HG02885 (cell line): ENCODE data around the gene DYNC2I2.
"Not testable (repeated sequence)": the region's sequence is repeated elsewhere in the genome, so short reads cannot be mapped to it uniquely, and the experiment has no call there.

Experiments used
- ATAC-seq: cut with Tn5 transposase; IDR thresholded peaks from one replicate; pipeline ENCODE4 v1.9.1; 2021; ENCODE audit warnings: mild to moderate bottlenecking; ENCODE audit not compliant: unreplicated experiment, poor library complexity

Gene DYNC2I2

DNA sequence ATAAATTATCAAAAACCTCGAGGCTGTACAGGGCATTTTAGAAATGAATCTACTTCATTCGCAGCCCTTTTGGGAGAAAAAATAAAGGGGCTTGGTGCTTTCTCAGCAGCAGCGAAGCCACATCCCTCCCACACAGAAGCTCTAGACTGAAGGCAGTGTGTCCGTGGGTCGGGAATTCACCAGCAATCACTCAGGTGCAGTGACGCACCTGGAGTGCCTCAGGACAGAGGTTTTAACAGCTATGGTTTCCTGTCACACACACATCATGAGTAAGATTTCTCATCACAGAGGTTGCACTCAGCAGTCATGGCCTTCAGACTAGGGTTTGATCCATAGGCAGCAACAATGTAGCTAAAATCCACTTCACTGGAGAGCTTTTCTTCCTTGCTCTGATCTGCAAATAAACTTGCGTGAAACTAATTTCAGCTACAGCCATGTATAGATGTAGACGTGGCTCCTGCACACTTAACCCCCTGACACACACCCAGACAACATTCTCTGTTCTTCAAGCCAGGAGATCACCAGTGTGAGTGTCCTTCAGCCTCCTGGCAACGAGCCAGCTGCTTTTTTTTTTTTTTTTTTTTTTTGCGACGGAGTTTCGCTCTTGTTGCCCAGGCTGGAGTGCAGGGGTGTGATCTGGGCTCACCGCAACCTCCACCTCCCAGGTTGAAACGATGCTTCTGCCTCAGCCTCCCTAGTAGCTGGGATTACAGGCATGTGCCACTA is 34.8 kb downstream of the DYNC2I2 start:
- no peak for ATAC-seq

DNA sequence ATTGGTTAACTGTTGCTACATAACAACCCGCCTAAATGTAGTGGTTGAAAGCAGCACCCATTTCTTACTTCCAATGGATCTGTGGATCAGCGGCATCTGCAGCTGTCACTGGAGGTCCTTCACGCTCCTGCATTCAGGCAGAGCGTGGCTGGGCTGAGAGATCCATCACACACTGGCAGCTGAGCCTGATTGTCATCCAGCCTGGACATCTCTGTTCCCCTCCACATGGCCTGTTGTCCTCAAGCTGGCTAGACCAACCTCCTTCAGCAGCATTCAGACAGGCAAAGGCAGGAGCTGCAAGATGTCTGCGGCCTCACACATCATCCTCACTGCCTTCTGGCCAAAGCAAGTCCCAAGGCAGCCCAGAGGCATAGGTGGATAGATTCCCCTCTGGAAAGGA is 36.9 kb downstream of the DYNC2I2 start:
- ATAC-seq: no peak

GRCh38 chr9:128619127-128619526 is 37.5 kb downstream of the DYNC2I2 start:
- ATAC-seq: no peak

DNA sequence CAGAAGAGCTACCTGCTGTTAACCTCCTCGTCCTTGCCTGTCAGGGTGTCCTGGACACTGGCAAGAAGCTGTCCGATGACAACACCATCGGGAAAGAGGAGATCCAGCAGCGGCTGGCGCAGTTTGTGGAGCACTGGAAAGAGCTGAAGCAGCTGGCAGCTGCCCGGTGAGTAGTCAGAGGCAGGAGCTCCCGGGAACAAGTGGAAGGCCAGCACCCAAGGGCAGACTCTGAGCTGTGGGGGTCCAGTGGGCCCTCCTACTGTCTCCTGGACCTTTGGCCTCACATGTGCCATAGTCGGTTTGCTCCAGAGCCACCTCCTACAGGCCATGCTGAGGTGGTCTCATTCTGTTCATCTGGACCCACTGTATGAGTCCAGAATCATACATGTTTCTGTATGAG is 38.7 kb downstream of the DYNC2I2 start:
- ATAC-seq: no peak

DNA sequence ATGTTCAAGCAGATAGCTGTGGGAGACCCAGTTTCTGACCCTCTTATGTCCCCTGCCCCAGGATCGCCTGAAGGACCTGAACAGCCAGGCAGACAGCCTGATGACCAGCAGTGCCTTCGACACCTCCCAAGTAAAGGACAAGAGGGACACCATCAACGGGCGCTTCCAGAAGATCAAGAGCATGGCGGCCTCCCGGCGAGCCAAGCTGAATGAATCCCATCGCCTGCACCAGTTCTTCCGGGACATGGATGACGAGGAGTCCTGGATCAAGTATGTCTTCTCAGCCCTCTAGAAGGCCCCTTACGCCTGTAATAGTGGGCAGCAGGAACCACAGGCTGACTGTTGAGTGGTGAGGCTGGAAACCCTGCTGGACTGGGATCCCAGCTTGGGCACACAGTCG is 41.1 kb downstream of the DYNC2I2 start:
- no peak for ATAC-seq

- ATAC-seq: no peak
Observed at GRCh38 chr9:128614728-128615127, 41.9 kb downstream of the DYNC2I2 start.

- ATAC-seq: no peak
Observed at GRCh38 chr9:128611600-128612394, 44.9 kb downstream of the DYNC2I2 start.

DNA sequence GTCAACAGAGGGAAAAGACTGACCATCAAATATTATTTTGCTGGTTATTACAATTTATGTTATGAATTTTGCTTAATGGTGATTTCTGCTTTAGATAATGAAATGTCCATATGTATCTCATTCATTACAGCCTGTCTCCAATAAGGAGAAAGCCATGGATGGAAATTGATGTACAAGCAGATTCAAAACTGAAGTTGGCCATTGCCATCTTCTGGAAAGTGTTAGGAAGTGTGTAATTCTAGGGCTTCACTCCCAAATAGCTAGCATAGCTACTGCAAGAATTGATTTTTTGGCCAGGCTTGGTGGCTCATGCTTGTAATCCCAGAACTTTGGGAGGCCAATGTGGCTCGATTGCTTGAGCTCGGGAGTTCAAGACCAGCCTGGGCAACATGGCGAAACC is 45.8 kb downstream of the DYNC2I2 start:
- ATAC-seq: no peak

DNA sequence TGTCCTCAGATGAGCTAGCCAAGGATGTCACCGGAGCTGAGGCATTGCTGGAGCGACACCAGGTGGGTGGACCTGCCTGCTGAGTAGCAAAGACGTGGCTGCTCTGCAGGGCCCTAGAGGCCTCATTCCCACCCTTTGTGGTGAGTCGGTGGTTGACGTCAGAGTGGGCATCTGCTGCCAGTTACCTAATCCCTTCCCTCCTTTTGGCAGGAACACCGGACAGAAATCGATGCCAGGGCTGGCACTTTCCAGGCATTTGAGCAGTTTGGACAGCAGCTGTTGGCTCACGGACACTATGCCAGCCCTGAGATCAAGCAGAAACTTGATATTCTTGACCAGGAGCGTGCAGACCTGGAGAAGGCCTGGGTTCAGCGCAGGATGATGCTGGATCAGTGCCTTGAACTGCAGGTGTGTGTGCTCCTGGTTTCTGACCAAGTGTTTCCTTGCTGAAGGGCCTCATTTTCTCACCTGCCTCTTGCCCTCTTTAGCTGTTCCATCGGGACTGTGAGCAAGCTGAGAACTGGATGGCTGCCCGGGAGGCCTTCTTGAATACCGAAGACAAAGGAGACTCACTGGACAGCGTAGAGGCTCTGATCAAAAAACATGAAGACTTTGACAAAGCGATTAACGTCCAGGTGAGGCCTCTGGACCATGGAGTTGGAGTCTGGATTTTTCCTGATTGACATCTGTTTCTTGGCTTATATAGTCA is 48.9 kb downstream of the DYNC2I2 start:
- no peak for ATAC-seq

DNA sequence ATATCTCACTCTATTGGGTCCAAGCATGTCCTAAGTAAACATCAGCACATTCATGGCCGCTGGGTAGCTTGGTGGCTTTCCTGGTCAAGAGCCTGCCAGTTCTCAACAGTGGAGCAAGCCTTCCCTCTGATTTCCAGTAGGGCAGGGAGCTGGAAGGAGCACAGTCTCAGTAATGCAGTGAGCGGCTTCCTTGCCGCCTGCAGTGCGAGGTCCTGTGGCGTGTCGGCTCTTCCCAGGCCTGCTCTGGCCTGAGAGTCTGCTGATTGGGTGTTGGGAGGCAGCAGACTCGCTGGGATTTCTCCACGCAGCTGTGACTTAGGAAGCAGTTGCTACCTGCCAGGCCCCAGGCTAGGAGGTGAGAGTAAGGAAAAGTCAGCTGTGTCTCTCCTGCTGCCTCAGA is 53.0 kb downstream of the DYNC2I2 start:
- ATAC-seq: no peak

GRCh38 chr9:128600099-128600498 is 56.5 kb downstream of the DYNC2I2 start:
- ATAC-seq: no peak

- ATAC-seq: no peak
Observed at GRCh38 chr9:128595471-128595870, 61.2 kb downstream of the DYNC2I2 start.

- no peak for ATAC-seq
Observed at GRCh38 chr9:128593856-128594255, 62.8 kb downstream of the DYNC2I2 start.

DNA sequence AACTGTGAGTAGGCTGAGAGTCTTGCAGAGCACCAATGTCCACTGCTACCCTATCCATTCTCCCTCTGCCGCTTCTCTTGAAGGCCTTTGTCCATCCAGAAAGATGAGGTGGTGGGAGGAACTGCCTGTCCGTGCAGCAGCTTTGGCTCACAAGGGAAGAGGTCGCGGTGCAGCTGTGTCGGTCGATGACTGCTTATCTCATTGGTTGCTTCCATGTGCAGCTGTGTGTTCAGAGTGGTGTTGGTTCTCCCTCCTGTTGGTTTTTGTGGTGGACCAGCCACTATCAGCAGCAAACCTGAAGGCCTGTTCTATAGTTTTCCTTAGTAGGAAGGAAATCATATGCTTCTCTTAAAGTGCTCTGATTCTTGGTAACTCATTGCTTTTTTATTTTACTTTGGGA is 63.6 kb downstream of the DYNC2I2 start:
- no peak for ATAC-seq

GRCh38 chr9:128588581-128589233 is 67.9 kb downstream of the DYNC2I2 start:
- no peak for ATAC-seq

DNA sequence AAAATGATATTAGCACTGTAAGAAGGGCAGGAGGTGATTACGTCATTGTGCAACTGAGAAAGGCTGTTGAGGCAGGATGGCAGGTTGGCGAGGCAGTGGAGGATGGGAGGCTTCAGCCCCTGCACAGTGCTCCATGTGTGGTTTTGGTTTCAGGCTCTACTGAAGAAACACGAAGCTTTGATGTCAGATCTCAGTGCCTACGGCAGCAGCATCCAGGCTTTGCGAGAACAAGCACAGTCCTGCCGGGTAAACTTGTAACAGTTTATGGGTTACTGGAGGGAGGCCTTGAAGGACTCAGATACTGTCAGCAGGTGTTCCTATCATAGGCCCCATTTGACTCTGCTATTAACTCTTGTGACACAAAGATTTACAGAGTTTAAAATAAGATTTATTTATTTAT is 69.2 kb downstream of the DYNC2I2 start:
- no peak for ATAC-seq

DNA sequence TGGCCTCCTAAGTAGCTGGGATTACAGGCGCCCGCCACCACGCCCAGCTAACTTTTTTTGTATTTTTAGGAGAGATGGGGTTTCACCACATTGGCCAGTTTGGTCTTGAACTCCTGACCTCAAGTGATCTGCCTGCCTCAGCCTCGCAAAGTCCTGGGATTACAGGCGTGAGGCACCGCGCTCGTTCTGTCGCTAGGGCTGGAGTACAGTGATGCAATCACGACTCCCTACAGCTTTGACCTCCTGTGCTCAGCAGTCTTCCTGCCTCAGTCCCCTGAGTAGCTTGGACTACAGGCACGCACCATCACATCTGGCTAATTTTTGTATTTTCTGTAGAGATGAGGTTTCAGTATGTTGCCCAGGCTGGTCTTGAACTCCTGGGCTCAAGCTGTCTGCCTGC is 69.7 kb downstream of the DYNC2I2 start:
- ATAC-seq: not testable (repeated sequence)

- not testable (repeated sequence) for ATAC-seq
Observed at GRCh38 chr9:128585155-128585554, 71.5 kb downstream of the DYNC2I2 start.
